ENCODE results near the gene SLC9A6. TPM values are rescaled to one million over a fixed set of nuclear protein-coding genes. Genes with fewer than 3 reads are reported as not detected.

SLC9A6 gene
- total RNA-seq, 4 donors from 2014 or later, result 9.9 to 28.7 (median 17.3) TPM

DNA sequence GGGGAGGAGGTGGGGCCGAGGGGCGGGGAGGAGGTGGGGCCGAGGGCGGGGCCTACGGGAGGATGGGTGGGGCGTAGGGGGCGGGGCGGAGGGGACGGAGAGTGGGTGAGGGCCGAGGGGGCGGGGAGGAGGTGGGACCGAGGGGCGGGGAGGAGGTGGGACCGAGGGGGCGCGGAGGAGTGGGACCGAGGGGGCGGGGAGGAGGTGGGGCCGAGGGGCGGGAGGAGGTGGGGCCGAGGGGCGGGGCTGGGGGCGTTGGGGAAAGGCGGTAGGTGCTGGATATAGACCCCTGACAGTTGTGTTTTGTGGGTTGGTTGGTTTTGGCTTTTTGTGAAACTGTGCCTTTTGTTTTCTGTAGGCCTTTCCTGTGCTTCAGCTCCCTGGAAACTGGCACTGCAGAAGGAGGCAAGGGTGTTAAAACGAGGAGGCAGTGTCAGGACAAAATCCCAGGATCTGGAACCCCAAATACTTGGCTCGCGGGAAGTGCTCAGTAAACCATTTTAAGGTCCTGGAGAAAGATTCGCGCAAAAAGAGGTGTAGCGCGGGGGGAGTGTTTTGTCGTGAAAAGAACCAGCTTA is 10.9 kb upstream of the SLC9A6 start:
- peak overlapping the region; percentile 7 to 44 (median 28) for H3K4me3 ChIP-seq
- H3K27me3 ChIP-seq, result no peaks in the 10 kb centered on the region
- H3K4me1 ChIP-seq, result peaks cover 0 to 10% (median 0%) of the 10 kb centered on the region in 4 donors
- no peaks in the 10 kb centered on the region for H3K9me3 ChIP-seq
- no peak for TF ChIP-seq POLR2A (IDR thresholded peaks at IDR 0.05)
- TF ChIP-seq, protein P1, sequence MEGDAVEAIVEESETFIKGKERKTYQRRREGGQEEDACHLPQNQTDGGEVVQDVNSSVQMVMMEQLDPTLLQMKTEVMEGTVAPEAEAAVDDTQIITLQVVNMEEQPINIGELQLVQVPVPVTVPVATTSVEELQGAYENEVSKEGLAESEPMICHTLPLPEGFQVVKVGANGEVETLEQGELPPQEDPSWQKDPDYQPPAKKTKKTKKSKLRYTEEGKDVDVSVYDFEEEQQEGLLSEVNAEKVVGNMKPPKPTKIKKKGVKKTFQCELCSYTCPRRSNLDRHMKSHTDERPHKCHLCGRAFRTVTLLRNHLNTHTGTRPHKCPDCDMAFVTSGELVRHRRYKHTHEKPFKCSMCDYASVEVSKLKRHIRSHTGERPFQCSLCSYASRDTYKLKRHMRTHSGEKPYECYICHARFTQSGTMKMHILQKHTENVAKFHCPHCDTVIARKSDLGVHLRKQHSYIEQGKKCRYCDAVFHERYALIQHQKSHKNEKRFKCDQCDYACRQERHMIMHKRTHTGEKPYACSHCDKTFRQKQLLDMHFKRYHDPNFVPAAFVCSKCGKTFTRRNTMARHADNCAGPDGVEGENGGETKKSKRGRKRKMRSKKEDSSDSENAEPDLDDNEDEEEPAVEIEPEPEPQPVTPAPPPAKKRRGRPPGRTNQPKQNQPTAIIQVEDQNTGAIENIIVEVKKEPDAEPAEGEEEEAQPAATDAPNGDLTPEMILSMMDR (IDR thresholded peaks at IDR 0.05), result no peak
- H3K36me3 ChIP-seq, result no peaks in the 10 kb centered on the region
- DNase-seq, result peak; percentile 79 to 88 (median 84)
- H3K27ac ChIP-seq, result peak overlapping the region in 3 of 4 donors; percentile 33 to 58 (median 52)

DNA sequence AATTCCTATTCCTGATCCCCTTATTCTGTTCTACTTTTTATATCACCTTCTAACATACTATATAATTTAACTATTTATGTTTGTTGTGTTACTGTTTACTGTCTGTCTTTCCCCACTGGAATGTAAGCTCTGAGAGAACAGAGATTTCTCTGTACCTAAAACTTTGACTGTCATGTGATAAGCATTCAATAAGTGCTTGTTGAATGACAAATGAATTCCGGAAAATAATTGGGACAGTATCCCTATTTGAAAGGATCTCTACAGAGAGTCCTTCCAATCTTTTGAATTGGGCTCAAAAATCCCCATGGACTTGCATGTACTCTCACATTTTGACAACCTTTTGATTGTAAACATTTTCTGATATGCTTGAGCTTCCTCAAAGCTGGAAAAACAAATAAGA is 9.8 kb upstream of the SLC9A6 start:
- TF ChIP-seq POLR2A (IDR thresholded peaks at IDR 0.05), result no peak
- TF ChIP-seq, protein P1 (IDR thresholded peaks at IDR 0.05), result no peak

DNA sequence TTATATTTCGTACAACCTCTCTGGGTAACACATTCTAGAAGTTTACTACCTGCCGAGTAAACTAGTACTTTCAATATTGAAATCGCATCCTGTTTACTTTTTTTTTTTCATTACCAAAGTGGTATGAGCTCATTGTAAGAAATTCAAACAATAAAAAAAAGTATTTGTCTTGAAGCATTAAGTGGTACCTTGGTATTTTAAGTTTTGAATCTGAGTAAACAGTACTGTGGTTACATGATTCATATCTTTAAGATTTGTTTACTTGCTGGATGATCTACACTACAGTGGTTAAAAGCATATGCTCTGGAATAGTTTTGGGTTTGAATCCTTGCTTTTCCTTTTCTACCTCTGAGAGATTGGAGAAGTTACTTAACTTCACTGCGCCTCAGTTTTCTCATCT is 7.6 kb upstream of the SLC9A6 start:
- H3K9me3 ChIP-seq, result no peaks in the 10 kb centered on the region
- no peak for DNase-seq
- no peaks in the 10 kb centered on the region for H3K27me3 ChIP-seq
- TF ChIP-seq, protein P1 (IDR thresholded peaks at IDR 0.05), result no peak
- TF ChIP-seq POLR2A (IDR thresholded peaks at IDR 0.05), result no peak
- H3K36me3 ChIP-seq, result no peaks in the 10 kb centered on the region
- H3K27ac ChIP-seq, result no peak overlapping the region
- no peak overlapping the region for H3K4me3 ChIP-seq
- H3K4me1 ChIP-seq, result peaks cover 0 to 4% (median 0%) of the 10 kb centered on the region in 4 donors

More for the DNA sequence above, 9.8 kb upstream of the SLC9A6 start:
- no peak overlapping the region for H3K4me3 ChIP-seq
- no peaks in the 10 kb centered on the region for H3K9me3 ChIP-seq
- no peak for DNase-seq
- peaks cover 0 to 10% (median 0%) of the 10 kb centered on the region in 4 donors for H3K4me1 ChIP-seq
- no peaks in the 10 kb centered on the region for H3K36me3 ChIP-seq
- no peak overlapping the region for H3K27ac ChIP-seq
- no peaks in the 10 kb centered on the region for H3K27me3 ChIP-seq

DNA sequence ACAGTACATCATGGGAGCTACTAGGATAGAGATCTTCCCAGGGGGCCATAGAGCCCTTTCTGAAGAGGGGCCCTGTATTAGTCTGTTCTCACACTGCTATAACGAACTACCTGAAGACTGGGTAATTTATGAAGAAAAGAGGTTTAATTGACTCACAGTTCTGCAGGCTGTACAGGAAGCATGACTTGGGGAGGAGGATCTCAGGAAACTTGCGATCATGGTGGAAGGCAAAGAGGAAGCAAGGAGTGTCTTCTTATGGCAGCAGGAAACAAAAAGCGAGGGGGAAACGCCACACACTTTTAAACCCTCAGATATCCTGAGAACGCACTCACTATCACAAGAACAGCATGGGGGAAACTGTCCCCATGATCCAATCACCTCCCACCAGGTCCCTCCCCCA is 4.2 kb upstream of the SLC9A6 start:
- DNase-seq, result no peak
- Histone ChIP-seq H3K36me3 (no peaks in the 10 kb centered on the region), H3K27ac (no peak overlapping the region), H3K9me3 (no peaks in the 10 kb centered on the region), H3K4me3 (no peak overlapping the region), H3K27me3 (no peaks in the 10 kb centered on the region), H3K4me1 (no peaks in the 10 kb centered on the region)
- TF ChIP-seq, protein P1 (IDR thresholded peaks at IDR 0.05), result no peak
- no peak for TF ChIP-seq POLR2A (IDR thresholded peaks at IDR 0.05)

DNA sequence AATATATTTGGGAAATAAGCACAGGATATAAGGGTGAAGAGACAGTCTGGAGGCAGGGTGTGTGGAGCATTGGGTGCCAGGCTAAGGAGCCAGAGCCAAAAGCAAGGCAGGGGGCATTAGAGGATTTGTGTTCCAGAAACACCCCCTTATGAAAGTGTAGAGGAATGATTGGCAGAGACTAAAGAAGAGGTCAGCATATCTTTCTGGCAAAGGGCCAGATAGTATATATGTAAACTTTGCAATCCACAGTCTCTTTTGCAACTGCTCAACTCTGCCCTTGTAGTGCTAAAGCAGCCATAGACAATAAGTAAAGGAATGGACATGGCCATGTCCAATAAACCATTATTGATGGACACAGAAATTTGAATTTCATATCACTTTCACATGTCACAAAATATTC is 3.6 kb upstream of the SLC9A6 start:
- Histone ChIP-seq H3K27ac (no peak overlapping the region), H3K27me3 (no peaks in the 10 kb centered on the region), H3K36me3 (no peaks in the 10 kb centered on the region), H3K9me3 (no peaks in the 10 kb centered on the region), H3K4me1 (no peaks in the 10 kb centered on the region), H3K4me3 (no peak overlapping the region)
- DNase-seq, result no peak
- TF ChIP-seq, protein P1 (IDR thresholded peaks at IDR 0.05), result no peak
- TF ChIP-seq POLR2A (IDR thresholded peaks at IDR 0.05), result no peak
